ENCODE data around the gene PCNX2. TPM values are rescaled to one million over a fixed set of nuclear protein-coding genes. Genes with fewer than 3 reads are reported as not detected.

Gene PCNX2
- total RNA-seq, 1 donor from 2014 or later, result 25.5 TPM

- H3K4me3 ChIP-seq (ENCODE audit: insufficient read depth, low read depth, low read length), result no peak overlapping the region
- H3K9me3 Mint-ChIP-seq (ENCODE audit: unreplicated experiment), result peaks cover 13% of the 10 kb centered on the region
- peaks cover 14% of the 10 kb centered on the region for H3K4me1 ChIP-seq (ENCODE audit: insufficient read depth, low read length)
- DNase-seq (ENCODE audit: low read depth) (peak; percentile 98), FAIRE-seq (no peak)
- H3K36me3 Mint-ChIP-seq (ENCODE audit: low read depth, unreplicated experiment), result peaks cover 42% of the 10 kb centered on the region
- TF ChIP-seq EZH2 (IDR thresholded peaks at IDR 0.05; ENCODE audit: insufficient read depth, low read length), result no peak
- TF ChIP-seq CTCF (IDR thresholded peaks at IDR 0.05; ENCODE audit: insufficient read depth, low read depth, low read length), result no peak
- H3K79me2 ChIP-seq (ENCODE audit: insufficient read depth, low read length), result no peaks in the 10 kb centered on the region
- peaks cover 8% of the 10 kb centered on the region for H3K4me1 Mint-ChIP-seq (ENCODE audit: low read depth, unreplicated experiment)
- H3K27ac ChIP-seq (ENCODE audit: low read depth, low read length), result no peak overlapping the region
- no peaks in the 10 kb centered on the region for H3K27me3 ChIP-seq (ENCODE audit: insufficient read depth, low read length)
- no peak overlapping the region for H3K27ac Mint-ChIP-seq (ENCODE audit: unreplicated experiment)
- H3K4me2 ChIP-seq (ENCODE audit: low read length), result peak overlapping the region; percentile 49
- H3K27me3 Mint-ChIP-seq (ENCODE audit: low read depth, unreplicated experiment), result no peaks in the 10 kb centered on the region
- H3K36me3 ChIP-seq (ENCODE audit: insufficient read depth, low read length), result peaks cover 5% of the 10 kb centered on the region
- H3K9ac ChIP-seq (ENCODE audit: low read length), result no peak overlapping the region
- H3K4me3 Mint-ChIP-seq (ENCODE audit: unreplicated experiment), result no peak overlapping the region
- no peaks in the 10 kb centered on the region for H4K20me1 ChIP-seq (ENCODE audit: insufficient read depth, low read length)
- peaks cover 2% of the 10 kb centered on the region for H3K9me3 ChIP-seq (ENCODE audit: insufficient read depth, low read depth, low read length)
- no peak overlapping the region for H2AFZ ChIP-seq (ENCODE audit: low read depth, low read length)
These were observed 306.9 kb downstream of the PCNX2 start for GRCh38 chr1:232988572-232989040.

- peaks cover 6% of the 10 kb centered on the region for H3K9me3 Mint-ChIP-seq (ENCODE audit: unreplicated experiment)
- no peak for FAIRE-seq
- H3K27me3 Mint-ChIP-seq (ENCODE audit: low read depth, unreplicated experiment), result no peaks in the 10 kb centered on the region
- TF ChIP-seq CTCF (IDR thresholded peaks at IDR 0.05; ENCODE audit: insufficient read depth, low read depth, low read length) (no peak), EZH2 (IDR thresholded peaks at IDR 0.05; ENCODE audit: insufficient read depth, low read length) (no peak)
- H3K9me3 ChIP-seq (ENCODE audit: insufficient read depth, low read depth, low read length), result no peaks in the 10 kb centered on the region
- peaks cover 34% of the 10 kb centered on the region for H3K36me3 Mint-ChIP-seq (ENCODE audit: low read depth, unreplicated experiment)
- H3K9ac ChIP-seq (ENCODE audit: low read length), result no peak overlapping the region
- H3K4me1 Mint-ChIP-seq (ENCODE audit: low read depth, unreplicated experiment), result peaks cover 11% of the 10 kb centered on the region
- H3K27ac Mint-ChIP-seq (ENCODE audit: unreplicated experiment), result no peak overlapping the region
- H3K27ac ChIP-seq (ENCODE audit: low read depth, low read length), result no peak overlapping the region
- no peaks in the 10 kb centered on the region for H4K20me1 ChIP-seq (ENCODE audit: insufficient read depth, low read length)
- no peaks in the 10 kb centered on the region for H3K27me3 ChIP-seq (ENCODE audit: insufficient read depth, low read length)
- H3K4me2 ChIP-seq (ENCODE audit: low read length), result peak overlapping the region; percentile 49
- no peak for DNase-seq (ENCODE audit: low read depth)
- H3K79me2 ChIP-seq (ENCODE audit: insufficient read depth, low read length), result no peaks in the 10 kb centered on the region
- H2AFZ ChIP-seq (ENCODE audit: low read depth, low read length), result no peak overlapping the region
- peaks cover 6% of the 10 kb centered on the region for H3K36me3 ChIP-seq (ENCODE audit: insufficient read depth, low read length)
- H3K4me1 ChIP-seq (ENCODE audit: insufficient read depth, low read length), result peaks cover 14% of the 10 kb centered on the region
- no peak overlapping the region for H3K4me3 Mint-ChIP-seq (ENCODE audit: unreplicated experiment)
- H3K4me3 ChIP-seq (ENCODE audit: insufficient read depth, low read depth, low read length), result no peak overlapping the region
These were observed 307.8 kb downstream of the PCNX2 start for GRCh38 chr1:232987774-232988140.

- no peak overlapping the region for H3K4me2 ChIP-seq (ENCODE audit: low read length)
- TF ChIP-seq CTCF (IDR thresholded peaks at IDR 0.05; ENCODE audit: insufficient read depth, low read depth, low read length) (no peak), EZH2 (IDR thresholded peaks at IDR 0.05; ENCODE audit: insufficient read depth, low read length) (no peak)
- no peaks in the 10 kb centered on the region for H4K20me1 ChIP-seq (ENCODE audit: insufficient read depth, low read length)
- DNase-seq (ENCODE audit: low read depth) (no peak), FAIRE-seq (no peak)
- peaks cover 6% of the 10 kb centered on the region for H3K36me3 ChIP-seq (ENCODE audit: insufficient read depth, low read length)
- no peak overlapping the region for H3K4me3 ChIP-seq (ENCODE audit: insufficient read depth, low read depth, low read length)
- Mint-ChIP-seq H3K4me3 (ENCODE audit: unreplicated experiment) (no peak overlapping the region), H3K4me1 (ENCODE audit: low read depth, unreplicated experiment) (peaks cover 17% of the 10 kb centered on the region), H3K27ac (ENCODE audit: unreplicated experiment) (no peak overlapping the region), H3K27me3 (ENCODE audit: low read depth, unreplicated experiment) (no peaks in the 10 kb centered on the region), H3K36me3 (ENCODE audit: low read depth, unreplicated experiment) (peaks cover 28% of the 10 kb centered on the region), H3K9me3 (ENCODE audit: unreplicated experiment) (peaks cover under 1% of the 10 kb centered on the region)
- no peak overlapping the region for H2AFZ ChIP-seq (ENCODE audit: low read depth, low read length)
- peaks cover 17% of the 10 kb centered on the region for H3K4me1 ChIP-seq (ENCODE audit: insufficient read depth, low read length)
- no peak overlapping the region for H3K9ac ChIP-seq (ENCODE audit: low read length)
- H3K27me3 ChIP-seq (ENCODE audit: insufficient read depth, low read length), result no peaks in the 10 kb centered on the region
- no peaks in the 10 kb centered on the region for H3K9me3 ChIP-seq (ENCODE audit: insufficient read depth, low read depth, low read length)
- H3K79me2 ChIP-seq (ENCODE audit: insufficient read depth, low read length), result no peaks in the 10 kb centered on the region
- H3K27ac ChIP-seq (ENCODE audit: low read depth, low read length), result no peak overlapping the region
These were observed 308.3 kb downstream of the PCNX2 start for GRCh38 chr1:232987046-232987773.

Data from astrocyte (in vitro differentiated cells and primary cell).